ENCODE data around the gene CDCA4.
"Not testable (repeated sequence)": the region's sequence is repeated elsewhere in the genome, so short reads cannot be mapped to it uniquely, and the experiment has no call there.

Gene CDCA4

GRCh38 chr14:105033412-105033900, 12.6 kb upstream of the CDCA4 start:
- not testable (repeated sequence) for DNase-seq (ENCODE audit: low spot score)

- not testable (repeated sequence) for DNase-seq (ENCODE audit: low spot score)
Measured at GRCh38 chr14:105032451-105032901, 11.6 kb upstream of the CDCA4 start.

- no peak for DNase-seq (ENCODE audit: low spot score)
Measured at GRCh38 chr14:105030836-105031396, 10.0 kb upstream of the CDCA4 start.

GRCh38 chr14:105030194-105030593, 9.3 kb upstream of the CDCA4 start:
- DNase-seq (ENCODE audit: low spot score): no peak

- DNase-seq (ENCODE audit: low spot score): no peak
Measured at GRCh38 chr14:105029402-105029801, 8.5 kb upstream of the CDCA4 start.

DNA sequence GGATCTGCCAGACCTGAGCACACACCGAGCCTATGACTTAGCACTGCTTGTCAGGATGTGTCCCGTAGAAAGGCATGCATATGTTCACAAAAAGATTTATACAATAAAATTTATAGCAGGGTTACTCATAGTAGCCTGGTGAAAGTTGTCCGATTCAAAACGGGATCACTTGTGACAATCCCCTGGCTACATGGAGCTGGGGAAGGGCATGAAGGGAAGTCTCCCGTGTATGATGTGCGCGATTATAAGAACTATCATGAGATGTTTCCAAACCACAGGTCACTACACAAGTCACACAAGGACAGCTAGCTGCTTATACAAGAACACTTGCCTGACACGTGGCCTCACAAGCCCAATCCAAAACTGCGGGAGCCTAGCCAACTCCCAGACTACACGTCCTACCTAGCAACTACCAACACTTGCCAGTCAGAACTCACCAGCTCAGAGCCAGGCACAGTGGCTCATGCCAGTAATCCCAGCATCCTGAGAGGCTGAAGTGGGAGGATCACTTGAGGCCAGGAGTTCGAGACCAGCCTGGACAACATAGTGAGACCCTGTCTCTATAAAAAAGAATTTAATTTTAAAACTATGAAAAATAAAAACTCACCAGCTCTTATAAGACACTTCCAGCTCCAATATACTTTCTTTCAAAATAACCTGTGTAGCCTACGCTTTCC, 7.5 kb upstream of the CDCA4 start:
- no peak for DNase-seq (ENCODE audit: low spot score)

- DNase-seq (ENCODE audit: low spot score): not testable (repeated sequence)
Measured at GRCh38 chr14:105027718-105028117, 6.8 kb upstream of the CDCA4 start.

GRCh38 chr14:105026802-105027563, 6.1 kb upstream of the CDCA4 start:
- DNase-seq (ENCODE audit: low spot score): peak; percentile 67

DNA sequence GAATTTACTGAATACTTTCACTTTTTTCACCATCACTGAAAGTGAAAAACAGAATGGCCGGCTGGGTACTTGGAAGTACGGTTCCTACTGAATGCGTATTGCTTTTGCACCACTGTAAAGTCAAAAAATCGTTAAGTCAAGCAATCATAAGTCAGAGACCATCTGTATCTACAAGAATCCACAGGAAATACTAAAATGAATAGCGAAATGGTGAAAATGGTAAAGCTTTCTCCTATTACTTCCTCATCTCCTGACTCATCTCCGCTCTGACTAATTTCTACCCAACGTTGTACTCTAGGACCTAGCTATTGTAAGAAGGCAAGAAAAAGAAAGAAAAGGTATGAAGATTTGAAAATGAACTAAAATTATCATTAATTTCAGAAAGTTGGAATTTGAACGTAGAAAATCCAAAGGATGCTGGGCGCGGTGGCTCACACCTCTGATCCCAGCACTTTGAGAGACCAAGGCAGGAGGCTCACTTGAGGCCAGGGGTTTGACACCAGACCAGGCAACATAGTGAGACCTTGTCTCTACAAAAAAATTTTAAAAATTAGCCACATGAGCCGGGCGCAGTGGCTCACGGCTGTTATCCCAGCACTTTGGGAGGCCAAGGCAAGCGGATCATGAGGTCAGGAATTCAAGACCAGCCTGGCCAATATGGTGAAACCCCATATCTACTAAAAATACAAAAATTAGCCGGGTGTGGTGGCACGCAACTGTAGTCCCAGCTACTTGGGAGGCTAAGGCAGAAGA, 5.3 kb upstream of the CDCA4 start:
- no peak for DNase-seq (ENCODE audit: low spot score)

GRCh38 chr14:105025429-105025828, 4.5 kb upstream of the CDCA4 start:
- DNase-seq (ENCODE audit: low spot score): no peak

DNA sequence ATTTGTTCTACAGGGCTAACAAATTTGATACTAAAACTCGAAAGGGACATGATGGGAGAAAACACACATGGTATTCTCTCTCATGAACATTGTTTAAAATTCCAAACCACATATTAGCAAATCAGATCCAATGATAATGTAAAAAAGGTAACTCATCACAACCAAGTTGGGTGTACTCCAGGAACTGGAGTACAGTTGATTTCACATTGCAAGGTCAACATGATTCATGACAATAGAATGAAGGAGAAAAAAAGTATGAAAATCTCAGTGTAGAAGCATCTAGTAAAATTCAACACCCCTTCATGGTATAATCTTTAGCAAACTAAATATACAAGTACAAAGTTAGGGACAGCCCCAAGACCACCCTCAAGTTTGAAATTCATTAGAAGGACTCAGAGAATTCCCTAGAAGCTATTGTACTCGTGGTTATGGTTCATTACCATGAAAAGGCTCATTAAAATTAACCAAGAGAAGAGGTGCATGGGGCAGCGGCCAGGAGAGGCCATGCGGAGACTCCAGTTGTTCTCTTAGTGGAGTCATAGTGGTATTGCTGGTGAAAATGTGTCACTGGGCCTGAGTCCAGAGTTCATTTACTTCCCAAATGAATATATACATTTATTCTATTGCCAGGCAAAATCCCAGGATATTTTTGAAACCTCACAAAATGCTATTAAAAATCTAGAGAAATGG, 3.1 kb upstream of the CDCA4 start:
- no peak for DNase-seq (ENCODE audit: low spot score)

DNA sequence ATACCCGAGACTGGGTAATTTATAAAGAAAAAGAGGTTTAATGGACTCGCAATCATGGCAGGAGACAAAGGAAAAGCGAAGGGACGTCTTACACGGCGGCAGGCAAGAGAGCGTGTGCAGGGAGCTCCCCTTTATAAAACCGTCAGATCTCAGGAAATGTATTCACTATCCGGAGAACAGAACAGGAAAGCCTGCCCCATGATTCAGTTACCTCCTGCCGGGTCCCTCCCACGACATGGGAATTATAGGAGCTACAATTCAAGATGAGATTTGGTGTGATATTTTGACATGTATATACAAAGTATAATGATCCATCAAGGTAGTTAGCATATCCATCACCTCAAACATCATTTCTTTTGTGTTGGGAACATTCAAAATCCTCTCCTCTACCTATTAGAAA, 2.3 kb upstream of the CDCA4 start:
- DNase-seq (ENCODE audit: low spot score): no peak

GRCh38 chr14:105022276-105022670, 1.4 kb upstream of the CDCA4 start:
- DNase-seq (ENCODE audit: low spot score): no peak

DNA sequence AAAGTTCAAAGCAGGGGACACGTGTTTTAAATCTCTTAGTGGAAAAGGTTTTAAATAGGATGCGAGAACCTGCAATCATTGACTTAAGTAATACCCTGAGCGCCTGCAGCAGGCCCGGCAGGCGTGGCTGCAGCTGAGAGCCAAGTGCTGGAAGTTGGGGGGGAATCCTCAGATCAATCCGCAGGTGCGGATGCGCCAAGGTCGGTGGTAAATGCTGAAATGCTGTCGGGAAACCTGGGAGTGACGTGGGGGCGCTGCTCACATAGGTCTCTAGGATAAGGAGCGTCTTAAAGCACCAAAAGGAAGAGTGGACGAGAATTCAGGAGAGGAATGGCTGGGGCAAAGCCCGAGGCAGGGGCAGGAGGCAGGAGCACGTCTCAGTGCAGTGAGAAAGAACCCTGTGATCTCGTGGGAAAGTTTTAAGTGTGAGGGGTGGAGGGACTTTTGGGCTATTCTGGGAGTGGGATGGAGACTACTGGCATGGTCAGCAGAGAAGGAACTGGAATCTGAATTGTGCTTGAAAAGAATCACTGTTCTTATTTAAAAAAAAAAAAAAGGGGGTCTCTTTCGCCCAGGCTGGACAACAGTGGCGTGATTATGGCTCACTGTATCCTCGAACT, 883 bp upstream of the CDCA4 start:
- DNase-seq (ENCODE audit: low spot score): no peak

DNA sequence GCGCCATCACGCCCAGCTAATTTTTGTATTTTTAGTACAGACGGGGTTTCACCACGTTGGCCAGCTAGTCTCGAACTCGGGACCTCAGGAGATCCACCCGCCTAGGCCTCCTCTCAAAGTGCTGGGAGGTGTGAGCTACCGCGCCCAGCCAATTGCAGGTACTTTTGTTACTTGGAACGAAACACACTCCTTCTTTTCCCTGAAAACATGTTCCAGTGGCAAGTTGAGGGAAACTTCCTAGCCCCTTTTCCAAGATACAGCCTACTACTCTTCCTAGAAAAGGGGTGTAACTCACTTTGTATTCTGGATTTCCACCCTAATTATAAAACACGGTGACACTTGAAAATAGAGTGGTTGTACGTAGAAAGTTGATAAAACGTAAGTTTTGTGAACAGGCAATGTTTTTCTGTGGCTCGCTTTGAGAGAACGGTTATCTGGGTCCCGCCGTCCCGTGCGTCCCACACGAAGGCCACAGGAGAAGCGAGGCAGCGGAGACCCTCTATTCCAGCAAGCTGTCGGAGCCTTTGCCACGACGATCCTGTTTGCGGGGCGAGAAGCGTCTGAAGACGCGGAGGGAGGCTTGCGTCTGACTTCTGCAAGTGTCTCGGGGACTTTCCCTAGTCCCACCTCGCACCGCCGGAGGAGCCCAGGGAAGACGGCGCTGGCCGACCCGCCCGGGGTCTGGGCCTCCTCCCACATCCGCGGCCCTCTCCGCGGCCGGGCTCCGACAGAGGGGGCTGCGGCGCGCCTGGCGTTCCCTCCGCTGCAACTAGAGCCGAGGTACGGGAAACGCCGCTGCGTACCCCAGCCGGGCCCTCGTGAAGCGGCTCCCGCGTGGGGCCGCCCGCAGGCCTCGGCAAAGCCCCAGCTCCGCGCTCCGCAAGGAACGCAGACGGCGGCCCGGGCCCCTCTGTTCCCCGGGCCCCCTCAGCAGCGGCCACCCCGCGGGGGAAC, 745 bp downstream of the CDCA4 start:
- DNase-seq (ENCODE audit: low spot score): peak; percentile 66

DNA sequence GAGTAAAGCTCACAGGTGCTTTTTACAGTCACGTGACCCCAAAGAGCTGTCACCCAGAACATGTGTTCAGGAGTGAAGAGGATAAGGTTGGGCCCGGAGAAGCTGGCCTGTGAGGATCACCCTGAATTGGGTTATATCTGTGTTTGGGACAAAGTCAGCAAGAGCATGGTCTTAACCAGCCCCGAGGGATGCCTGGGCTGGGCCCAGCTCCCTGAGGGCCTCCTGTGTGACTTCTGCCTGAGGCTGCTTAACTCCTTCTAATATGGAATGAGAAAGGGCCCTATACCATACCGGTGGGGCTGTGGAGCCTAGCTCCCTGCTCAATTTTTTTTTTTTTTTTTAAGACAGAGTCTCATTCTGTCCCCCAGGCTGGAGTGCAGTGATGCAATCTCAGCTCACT, 2.5 kb downstream of the CDCA4 start:
- no peak for DNase-seq (ENCODE audit: low spot score)

DNA sequence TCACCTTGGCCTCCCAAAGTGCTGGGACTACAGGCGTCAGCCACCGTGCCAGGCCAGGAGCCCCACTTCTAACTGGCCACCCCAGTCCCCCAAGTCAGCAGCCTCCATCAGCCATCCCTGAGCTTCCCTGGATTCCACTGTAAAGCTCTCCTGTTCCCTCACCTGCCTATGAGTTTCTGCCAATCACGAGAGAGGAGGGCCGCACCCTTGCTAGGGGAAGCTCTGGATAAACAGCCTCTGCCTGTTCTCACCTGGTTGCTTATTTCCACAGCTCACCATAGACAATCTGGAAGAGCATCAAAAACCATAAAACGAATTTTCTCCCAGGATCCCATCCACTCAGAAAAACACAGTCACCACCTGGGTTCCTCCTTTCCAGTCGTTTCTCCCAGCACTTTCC, 5.0 kb downstream of the CDCA4 start:
- no peak for DNase-seq (ENCODE audit: low spot score)

DNA sequence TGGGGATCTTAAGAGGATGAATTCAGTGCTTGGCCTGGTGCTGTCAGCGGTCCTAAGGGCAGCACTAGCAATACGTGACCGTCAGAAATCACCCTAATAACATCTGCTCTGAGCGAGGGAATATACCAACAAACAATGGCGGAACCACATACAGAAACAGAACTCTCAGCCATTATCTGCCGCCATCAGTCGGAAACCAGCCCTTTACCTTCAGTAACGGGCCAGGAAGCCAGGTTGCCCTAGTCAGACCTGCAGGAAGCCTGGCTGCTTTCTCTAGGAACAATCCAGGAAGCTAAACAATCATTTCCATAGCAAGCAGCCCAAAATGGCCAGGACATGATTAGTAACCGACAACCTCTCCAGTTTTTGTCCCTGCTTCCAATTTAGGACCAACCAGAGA, 5.6 kb downstream of the CDCA4 start:
- no peak for DNase-seq (ENCODE audit: low spot score)

- DNase-seq (ENCODE audit: low spot score): no peak
Measured at GRCh38 chr14:105014631-105015030, 6.3 kb downstream of the CDCA4 start.

DNA sequence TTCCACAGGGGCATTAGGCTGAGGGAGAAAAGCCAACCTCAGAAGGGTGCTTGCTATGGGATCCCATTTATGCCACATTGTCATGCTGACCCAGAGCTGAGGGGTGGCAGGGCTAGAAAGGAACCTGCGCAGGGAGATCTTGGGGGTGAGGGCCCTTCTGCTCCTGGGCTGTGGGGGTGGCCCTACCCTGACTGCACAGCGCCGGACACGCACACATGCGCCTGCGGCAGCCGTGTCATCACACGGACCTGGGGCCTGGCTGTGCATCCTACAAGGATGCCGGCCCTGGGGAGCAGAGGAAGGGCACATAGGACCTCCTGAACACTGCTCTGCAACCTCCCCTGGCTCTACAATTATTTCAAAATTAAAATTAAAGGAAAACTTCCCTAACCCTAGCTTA, 6.9 kb downstream of the CDCA4 start:
- DNase-seq (ENCODE audit: low spot score): no peak
